GM19025 (cell line): Measurements from ENCODE around the gene TRAPPC3.

ENCODE experiments used
- ATAC-seq: cut with Tn5 transposase; IDR thresholded peaks from one replicate; pipeline ENCODE4 v1.9.1; 2021; ENCODE audit warnings: mild to moderate bottlenecking, low read depth, moderate library complexity; ENCODE audit not compliant: unreplicated experiment

Gene TRAPPC3

GRCh38 chr1:36128905-36129206 is 20.4 kb downstream of the TRAPPC3 start:
- ATAC-seq, result no peak

GRCh38 chr1:36128126-36128904 is 21.0 kb downstream of the TRAPPC3 start:
- no peak for ATAC-seq

GRCh38 chr1:36126797-36127500 is 22.3 kb downstream of the TRAPPC3 start:
- no peak for ATAC-seq

- no peak for ATAC-seq
These were observed 23.1 kb downstream of the TRAPPC3 start for GRCh38 chr1:36126005-36126716.

GRCh38 chr1:36125129-36125991 is 23.9 kb downstream of the TRAPPC3 start, which contains the start of gene COL8A2:
COL8A2 (minus strand) TSS chr1:36125222; CDS start chr1:36100242, 24,980 bp downstream.
- no peak for ATAC-seq

- no peak for ATAC-seq
These were observed 24.7 kb downstream of the TRAPPC3 start for GRCh38 chr1:36124404-36125128.

- no peak for ATAC-seq
These were observed 25.9 kb downstream of the TRAPPC3 start for GRCh38 chr1:36123356-36123755.

GRCh38 chr1:36122062-36123030 is 26.9 kb downstream of the TRAPPC3 start:
- ATAC-seq, result no peak

GRCh38 chr1:36119456-36119855 is 29.8 kb downstream of the TRAPPC3 start:
- no peak for ATAC-seq

- ATAC-seq, result no peak
These were observed 30.7 kb downstream of the TRAPPC3 start for GRCh38 chr1:36118447-36119204.

- no peak for ATAC-seq
These were observed 32.4 kb downstream of the TRAPPC3 start for GRCh38 chr1:36116901-36117300.

- ATAC-seq, result no peak
These were observed 33.4 kb downstream of the TRAPPC3 start for GRCh38 chr1:36115931-36116330.

GRCh38 chr1:36115200-36115669 is 34.1 kb downstream of the TRAPPC3 start:
- no peak for ATAC-seq

GRCh38 chr1:36114371-36114770 is 34.9 kb downstream of the TRAPPC3 start:
- ATAC-seq, result no peak

- no peak for ATAC-seq
These were observed 36.5 kb downstream of the TRAPPC3 start for GRCh38 chr1:36112823-36113222.

- no peak for ATAC-seq
These were observed 38.1 kb downstream of the TRAPPC3 start for GRCh38 chr1:36111151-36111550.

- ATAC-seq, result no peak
These were observed 40.1 kb downstream of the TRAPPC3 start for GRCh38 chr1:36109041-36109679.
